ENCODE results near the gene SHANK2. TPM values are rescaled to one million over a fixed set of nuclear protein-coding genes. Genes with fewer than 3 reads are reported as not detected.

Gene SHANK2
- total RNA-seq, 1 donor from 2014 or later, result 10.5 TPM

GRCh38 chr11:71269603-71270511, 17.5 kb upstream of the SHANK2 start:
- no peak for DNase-seq (ENCODE audit: low spot score)
- H3K4me3 Mint-ChIP-seq (ENCODE audit: unreplicated experiment), result no peak overlapping the region

GRCh38 chr11:71268706-71269321, 16.4 kb upstream of the SHANK2 start:
- no peak for DNase-seq (ENCODE audit: low spot score)
- H3K9me3 Mint-ChIP-seq (ENCODE audit: unreplicated experiment), result no peaks in the 10 kb centered on the region
- no peaks in the 10 kb centered on the region for H3K4me1 Mint-ChIP-seq (ENCODE audit: unreplicated experiment)
- TF ChIP-seq CTCF (IDR thresholded peaks at IDR 0.05; ENCODE audit: unreplicated experiment), result no peak
- no peak overlapping the region for H3K27ac Mint-ChIP-seq (ENCODE audit: unreplicated experiment)
- H3K4me3 Mint-ChIP-seq (ENCODE audit: unreplicated experiment), result no peak overlapping the region
- no peaks in the 10 kb centered on the region for H3K36me3 Mint-ChIP-seq (ENCODE audit: low read depth, unreplicated experiment)
- H3K27me3 Mint-ChIP-seq (ENCODE audit: unreplicated experiment), result peaks cover 4% of the 10 kb centered on the region

More at GRCh38 chr11:71269603-71270511, 17.5 kb upstream of the SHANK2 start:
- peaks cover 4% of the 10 kb centered on the region for H3K27me3 Mint-ChIP-seq (ENCODE audit: unreplicated experiment)
- no peaks in the 10 kb centered on the region for H3K9me3 Mint-ChIP-seq (ENCODE audit: unreplicated experiment)
- H3K36me3 Mint-ChIP-seq (ENCODE audit: low read depth, unreplicated experiment), result no peaks in the 10 kb centered on the region
- no peak for TF ChIP-seq CTCF (IDR thresholded peaks at IDR 0.05; ENCODE audit: unreplicated experiment)
- H3K4me1 Mint-ChIP-seq (ENCODE audit: unreplicated experiment), result no peaks in the 10 kb centered on the region
- no peak overlapping the region for H3K27ac Mint-ChIP-seq (ENCODE audit: unreplicated experiment)

- DNase-seq (ENCODE audit: low spot score), result no peak
These were observed 15.5 kb upstream of the SHANK2 start for GRCh38 chr11:71267807-71268421.

GRCh38 chr11:71266114-71266833, 13.9 kb upstream of the SHANK2 start:
- Mint-ChIP-seq H3K9me3 (ENCODE audit: unreplicated experiment) (no peaks in the 10 kb centered on the region), H3K27ac (ENCODE audit: unreplicated experiment) (no peak overlapping the region), H3K27me3 (ENCODE audit: unreplicated experiment) (peaks cover 4% of the 10 kb centered on the region), H3K4me3 (ENCODE audit: unreplicated experiment) (no peak overlapping the region), H3K4me1 (ENCODE audit: unreplicated experiment) (no peaks in the 10 kb centered on the region), H3K36me3 (ENCODE audit: low read depth, unreplicated experiment) (no peaks in the 10 kb centered on the region)
- DNase-seq (ENCODE audit: low spot score), result no peak
- TF ChIP-seq CTCF (IDR thresholded peaks at IDR 0.05; ENCODE audit: unreplicated experiment), result no peak

More at GRCh38 chr11:71267807-71268421, 15.5 kb upstream of the SHANK2 start:
- Mint-ChIP-seq H3K36me3 (ENCODE audit: low read depth, unreplicated experiment) (no peaks in the 10 kb centered on the region), H3K4me3 (ENCODE audit: unreplicated experiment) (no peak overlapping the region), H3K27me3 (ENCODE audit: unreplicated experiment) (peaks cover 4% of the 10 kb centered on the region), H3K27ac (ENCODE audit: unreplicated experiment) (no peak overlapping the region), H3K4me1 (ENCODE audit: unreplicated experiment) (no peaks in the 10 kb centered on the region), H3K9me3 (ENCODE audit: unreplicated experiment) (no peaks in the 10 kb centered on the region)
- no peak for TF ChIP-seq CTCF (IDR thresholded peaks at IDR 0.05; ENCODE audit: unreplicated experiment)

Data from endothelial cell (in vitro differentiated cells).